Skeletal muscle tissue (tissue), 4 donors: Measurements from ENCODE around the gene HIVEP3. TPM values are rescaled to one million over a fixed set of nuclear protein-coding genes. Genes with fewer than 3 reads are reported as not detected.

Source experiments
- H3K27ac ChIP-seq: one replicate; pipeline ENCODE4 v1.7.0; 2013; ENCODE audit warnings: mild to moderate bottlenecking, low read depth, low read length, inconsistent platforms
- H3K27me3 ChIP-seq, 3 donors: one replicate each; pipeline ENCODE4 v1.7.0; 2013; ENCODE audit warnings: low read length in 3 of 3; ENCODE audit not compliant: control insufficient read depth in 3 of 3, insufficient read depth in 3 of 3
- H3K36me3 ChIP-seq, 3 donors: one replicate each; pipeline ENCODE4 v1.7.0; 2013; ENCODE audit warnings: low read length in 3 of 3; ENCODE audit not compliant: control insufficient read depth in 3 of 3, insufficient read depth in 3 of 3
- H3K4me1 ChIP-seq, 3 donors: one replicate each; pipeline ENCODE4 v1.7.0; 2013; ENCODE audit warnings: low read length in 3 of 3, mild to moderate bottlenecking in 3 of 3; ENCODE audit not compliant: control insufficient read depth in 3 of 3, insufficient read depth in 3 of 3
- H3K4me3 ChIP-seq, 3 donors: one replicate each; pipeline ENCODE4 v1.7.0; 2013; ENCODE audit warnings: low read length in 3 of 3
- H3K9ac ChIP-seq, 3 donors: one replicate each; pipeline ENCODE4 v1.7.0; 2013; ENCODE audit warnings: low read length in 3 of 3, mild to moderate bottlenecking in 3 of 3, moderate library complexity in 2 of 3, low read depth in 1 of 3
- H3K9me3 ChIP-seq, 3 donors: one replicate each; pipeline ENCODE4 v1.7.0; 2013; ENCODE audit warnings: low read length in 3 of 3; ENCODE audit not compliant: control insufficient read depth in 3 of 3
- total RNA-seq: library from RNA; depleted of rRNA; stranded (reverse); fragments of >200 nt; gene quantifications from one replicate; pipeline ENCODE4 v1.2.3, GENCODE V29; 2014
- donor health status: Osteomylitis.

The HIVEP3 gene
- total RNA-seq, 1 donor from 2014 or later: 0.52 TPM

- H3K4me3 ChIP-seq: no peak overlapping the region
- peaks cover 25 to 31% (median 28%) of the 10 kb centered on the region in 3 donors for H3K4me1 ChIP-seq
- H3K27ac ChIP-seq: no peak overlapping the region
- H3K9ac ChIP-seq: no peak overlapping the region
- no peaks in the 10 kb centered on the region for H3K27me3 ChIP-seq
- no peaks in the 10 kb centered on the region for H3K9me3 ChIP-seq
- H3K36me3 ChIP-seq: no peaks in the 10 kb centered on the region
These were observed 177.5 kb downstream of the HIVEP3 start for GRCh38 chr1:41741244-41741643.

- Histone ChIP-seq H3K27me3 (no peaks in the 10 kb centered on the region), H3K9ac (no peak overlapping the region), H3K9me3 (no peaks in the 10 kb centered on the region), H3K36me3 (no peaks in the 10 kb centered on the region), H3K4me1 (peaks cover 25 to 31% (median 29%) of the 10 kb centered on the region in 3 donors), H3K27ac (peak overlapping the region; percentile 30), H3K4me3 (no peak overlapping the region)
These were observed 178.0 kb downstream of the HIVEP3 start for GRCh38 chr1:41740630-41741239.

- Histone ChIP-seq H3K9ac (no peak overlapping the region), H3K4me3 (no peak overlapping the region), H3K9me3 (no peaks in the 10 kb centered on the region), H3K27me3 (no peaks in the 10 kb centered on the region), H3K4me1 (peaks cover 25 to 35% (median 27%) of the 10 kb centered on the region in 3 donors), H3K27ac (no peak overlapping the region), H3K36me3 (no peaks in the 10 kb centered on the region)
These were observed 178.7 kb downstream of the HIVEP3 start for GRCh38 chr1:41740058-41740457.

- Histone ChIP-seq H3K36me3 (no peaks in the 10 kb centered on the region), H3K27ac (peak overlapping the region; percentile 64), H3K9me3 (no peaks in the 10 kb centered on the region), H3K4me1 (peaks cover 25 to 35% (median 27%) of the 10 kb centered on the region in 3 donors), H3K27me3 (no peaks in the 10 kb centered on the region), H3K9ac (peak overlapping the region; percentile 32 to 51 (median 35)), H3K4me3 (peak overlapping the region; percentile 45 to 66 (median 51))
These were observed 179.4 kb downstream of the HIVEP3 start for GRCh38 chr1:41739061-41739955.

GRCh38 chr1:41738475-41738874, 180.2 kb downstream of the HIVEP3 start:
- Histone ChIP-seq H3K9me3 (no peaks in the 10 kb centered on the region), H3K9ac (peak overlapping the region; percentile 32 to 51 (median 35)), H3K4me1 (peaks cover 25 to 41% (median 29%) of the 10 kb centered on the region in 3 donors), H3K27me3 (no peaks in the 10 kb centered on the region), H3K27ac (peak overlapping the region; percentile 64), H3K4me3 (peak overlapping the region; percentile 45 to 66 (median 51)), H3K36me3 (no peaks in the 10 kb centered on the region)

- peak overlapping the region; percentile 64 for H3K27ac ChIP-seq
These were observed 180.7 kb downstream of the HIVEP3 start for GRCh38 chr1:41738006-41738405.

GRCh38 chr1:41735631-41736260, 183.0 kb downstream of the HIVEP3 start:
- H3K27ac ChIP-seq: no peak overlapping the region
- no peak overlapping the region for H3K4me3 ChIP-seq
- H3K27me3 ChIP-seq: no peaks in the 10 kb centered on the region
- H3K9me3 ChIP-seq: no peaks in the 10 kb centered on the region
- no peaks in the 10 kb centered on the region for H3K36me3 ChIP-seq
- H3K4me1 ChIP-seq: peaks cover 24 to 48% (median 36%) of the 10 kb centered on the region in 3 donors
- no peak overlapping the region for H3K9ac ChIP-seq

More at GRCh38 chr1:41738006-41738405, 180.7 kb downstream of the HIVEP3 start:
- H3K27me3 ChIP-seq: no peaks in the 10 kb centered on the region
- no peak overlapping the region for H3K4me3 ChIP-seq
- no peaks in the 10 kb centered on the region for H3K9me3 ChIP-seq
- H3K9ac ChIP-seq: no peak overlapping the region
- H3K4me1 ChIP-seq: peaks cover 25 to 45% (median 34%) of the 10 kb centered on the region in 3 donors
- no peaks in the 10 kb centered on the region for H3K36me3 ChIP-seq

GRCh38 chr1:41735139-41735538, 183.6 kb downstream of the HIVEP3 start:
- no peaks in the 10 kb centered on the region for H3K9me3 ChIP-seq
- H3K36me3 ChIP-seq: no peaks in the 10 kb centered on the region
- H3K4me1 ChIP-seq: peaks cover 22 to 43% (median 37%) of the 10 kb centered on the region in 3 donors
- no peak overlapping the region for H3K9ac ChIP-seq
- no peak overlapping the region for H3K27ac ChIP-seq
- H3K27me3 ChIP-seq: no peaks in the 10 kb centered on the region
- H3K4me3 ChIP-seq: no peak overlapping the region

- H3K4me3 ChIP-seq: no peak overlapping the region
- no peaks in the 10 kb centered on the region for H3K36me3 ChIP-seq
- no peak overlapping the region for H3K9ac ChIP-seq
- no peaks in the 10 kb centered on the region for H3K9me3 ChIP-seq
- peaks cover 24 to 43% (median 39%) of the 10 kb centered on the region in 3 donors for H3K4me1 ChIP-seq
- no peak overlapping the region for H3K27ac ChIP-seq
- no peaks in the 10 kb centered on the region for H3K27me3 ChIP-seq
These were observed 184.3 kb downstream of the HIVEP3 start for GRCh38 chr1:41734201-41734970.
